Left ventricle myocardium inferior (tissue), 1 donor: ENCODE results near the gene FRMD1. TPM values are rescaled to one million over a fixed set of nuclear protein-coding genes. Genes with fewer than 3 reads are reported as not detected.

ENCODE experiments used
- DNase-seq: peaks from one replicate; pipeline ENCODE4 v3.0.0-alpha.2; 2020
- H3K27ac ChIP-seq: fragments of 200-600 bp; replicated peaks from 2 replicates; pipeline ENCODE4 v1.8.0; 2021
- H3K27me3 ChIP-seq: fragments of 200-600 bp; 2 replicates; pipeline ENCODE4 v1.8.0; 2021; ENCODE audit warnings: low read depth
- H3K36me3 ChIP-seq: fragments of 200-600 bp; 2 replicates; pipeline ENCODE4 v1.8.0; 2021
- H3K4me1 ChIP-seq: fragments of 200-600 bp; 2 replicates; pipeline ENCODE4 v1.8.0; 2021
- H3K4me3 ChIP-seq: fragments of 200-600 bp; 2 replicates; pipeline ENCODE4 v1.8.0; 2021; ENCODE audit warnings: mild to moderate bottlenecking, moderate library complexity
- H3K9me3 ChIP-seq: fragments of 200-600 bp; replicated peaks from 2 replicates; pipeline ENCODE4 v1.8.0; 2021
- intact Hi-C: fragments of 100-400 bp; cut with micrococcal nuclease; formaldehyde crosslinking; loops from one replicate; pipeline ENCODE4 v1.11.0; 2022
- total RNA-seq: library from RNA; stranded (reverse); fragmentation: NEBNext Ultra II Directional; extraction: Animal tissue kit (Norgen Biotek cat#: 25700); gene quantifications from one replicate; pipeline ENCODE4 v1.2.1, GENCODE V29; 2021
- TF ChIP-seq, protein P1 (sequence below): fragments of 200-600 bp; IDR thresholded peaks from 2 replicates; pipeline ENCODE4 v1.8.0; 2021; ENCODE audit warnings: antibody characterized with exemption, mild to moderate bottlenecking, borderline replicate concordance
- donor health status: DM: no; HTN: yes; CAD: no; lungs with severe emphysema.

The FRMD1 gene
- total RNA-seq, 1 donor from 2014 or later, result 0.16 TPM

GRCh38 chr6:168015482-168016175 lies 63.4 kb downstream of the FRMD1 start:
- H3K9me3 ChIP-seq, result peaks cover 20% of the 10 kb centered on the region
- intact Hi-C loops, result no loop called here
- no peak for DNase-seq
- H3K27me3 ChIP-seq, result no peaks in the 10 kb centered on the region
- H3K4me1 ChIP-seq, result peaks cover 24% of the 10 kb centered on the region
- no peak overlapping the region for H3K4me3 ChIP-seq
- TF ChIP-seq, protein P1, sequence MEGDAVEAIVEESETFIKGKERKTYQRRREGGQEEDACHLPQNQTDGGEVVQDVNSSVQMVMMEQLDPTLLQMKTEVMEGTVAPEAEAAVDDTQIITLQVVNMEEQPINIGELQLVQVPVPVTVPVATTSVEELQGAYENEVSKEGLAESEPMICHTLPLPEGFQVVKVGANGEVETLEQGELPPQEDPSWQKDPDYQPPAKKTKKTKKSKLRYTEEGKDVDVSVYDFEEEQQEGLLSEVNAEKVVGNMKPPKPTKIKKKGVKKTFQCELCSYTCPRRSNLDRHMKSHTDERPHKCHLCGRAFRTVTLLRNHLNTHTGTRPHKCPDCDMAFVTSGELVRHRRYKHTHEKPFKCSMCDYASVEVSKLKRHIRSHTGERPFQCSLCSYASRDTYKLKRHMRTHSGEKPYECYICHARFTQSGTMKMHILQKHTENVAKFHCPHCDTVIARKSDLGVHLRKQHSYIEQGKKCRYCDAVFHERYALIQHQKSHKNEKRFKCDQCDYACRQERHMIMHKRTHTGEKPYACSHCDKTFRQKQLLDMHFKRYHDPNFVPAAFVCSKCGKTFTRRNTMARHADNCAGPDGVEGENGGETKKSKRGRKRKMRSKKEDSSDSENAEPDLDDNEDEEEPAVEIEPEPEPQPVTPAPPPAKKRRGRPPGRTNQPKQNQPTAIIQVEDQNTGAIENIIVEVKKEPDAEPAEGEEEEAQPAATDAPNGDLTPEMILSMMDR, result no peak
- no peaks in the 10 kb centered on the region for H3K36me3 ChIP-seq
- H3K27ac ChIP-seq, result no peak overlapping the region

DNA sequence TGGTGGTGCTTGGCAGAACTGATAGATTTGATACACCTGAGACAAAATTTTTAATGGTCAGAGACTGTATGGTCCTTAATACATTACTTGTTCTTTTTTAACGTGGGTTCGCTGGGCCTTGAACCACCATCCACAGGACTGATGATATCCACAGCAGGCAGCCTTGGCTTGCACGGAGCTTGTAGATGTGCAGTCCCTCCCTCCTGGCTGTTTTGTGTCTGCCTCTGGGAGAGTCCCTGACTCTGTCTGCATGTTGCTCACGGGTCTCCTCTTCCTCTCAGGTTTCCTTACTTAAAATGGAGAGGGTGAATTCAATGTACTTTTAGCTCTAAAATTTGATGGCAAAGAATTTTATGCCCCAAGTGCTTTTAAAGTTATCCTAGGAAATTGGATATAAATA lies 64.0 kb downstream of the FRMD1 start:
- H3K4me1 ChIP-seq, result peaks cover 24% of the 10 kb centered on the region
- H3K9me3 ChIP-seq, result peaks cover 26% of the 10 kb centered on the region
- H3K4me3 ChIP-seq, result no peak overlapping the region
- H3K27ac ChIP-seq, result no peak overlapping the region
- DNase-seq, result no peak
- intact Hi-C loops, result no loop called here
- H3K36me3 ChIP-seq, result no peaks in the 10 kb centered on the region
- TF ChIP-seq, protein P1, result no peak
- no peaks in the 10 kb centered on the region for H3K27me3 ChIP-seq

DNA sequence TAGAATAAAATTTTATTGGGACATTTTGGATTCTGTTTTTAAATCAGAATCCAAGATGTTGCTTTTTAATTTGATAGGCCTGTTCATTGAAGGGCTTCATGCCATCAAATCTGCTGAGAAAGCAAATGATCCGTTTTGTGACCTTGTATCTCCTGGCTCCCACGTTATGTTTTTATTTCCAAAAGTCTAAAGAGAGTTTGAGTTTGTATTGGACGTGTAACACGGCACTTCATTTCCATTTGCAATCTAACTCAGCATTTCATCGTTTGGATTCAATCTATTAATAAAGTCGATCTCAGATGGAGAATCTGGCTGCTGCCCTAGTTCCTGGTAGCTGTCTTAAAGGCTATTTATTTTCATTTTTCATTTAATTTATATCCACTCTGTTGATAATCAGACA lies 64.6 kb downstream of the FRMD1 start:
- Histone ChIP-seq H3K27ac (peak overlapping the region; percentile 35), H3K4me3 (no peak overlapping the region), H3K4me1 (peaks cover 24% of the 10 kb centered on the region), H3K36me3 (no peaks in the 10 kb centered on the region), H3K9me3 (peaks cover 26% of the 10 kb centered on the region), H3K27me3 (no peaks in the 10 kb centered on the region)
- no peak for DNase-seq
- intact Hi-C loops, result no loop called here
- TF ChIP-seq, protein P1, result no peak

- intact Hi-C loops, result no loop called here
- Histone ChIP-seq H3K27me3 (no peaks in the 10 kb centered on the region), H3K27ac (peak overlapping the region; percentile 35), H3K36me3 (no peaks in the 10 kb centered on the region), H3K4me1 (peaks cover 24% of the 10 kb centered on the region), H3K9me3 (peaks cover 28% of the 10 kb centered on the region), H3K4me3 (no peak overlapping the region)
- DNase-seq, result no peak
- TF ChIP-seq, protein P1, result no peak
Measured at GRCh38 chr6:168013250-168013915, 65.6 kb downstream of the FRMD1 start.

- Histone ChIP-seq H3K4me3 (no peak overlapping the region), H3K9me3 (peaks cover 33% of the 10 kb centered on the region), H3K27ac (no peak overlapping the region), H3K36me3 (no peaks in the 10 kb centered on the region), H3K27me3 (no peaks in the 10 kb centered on the region), H3K4me1 (peaks cover 29% of the 10 kb centered on the region)
- intact Hi-C loops, result no loop called here
- TF ChIP-seq, protein P1, result no peak
- DNase-seq, result no peak
Measured at GRCh38 chr6:168012431-168013249, 66.4 kb downstream of the FRMD1 start.
